Transverse colon (tissue), 4 donors: ENCODE results near the gene ZNF100.

Source experiments
- CTCF ChIP-seq, 5 experiments: fragments of 200-600 bp in 3 of 5; fragments of 450-650 bp in 2 of 5; sonication (generic) in 3 of 5; IDR thresholded peaks; 1 replicate in 2 of 5; 2 replicates in 3 of 5; pipeline ENCODE4 v1.5.1; 2016 to 2017; ENCODE audit warnings: antibody characterized with exemption in 5 of 5, inconsistent platforms in 3 of 5, mild to moderate bottlenecking in 2 of 5, moderate library complexity in 1 of 5
- POLR2A ChIP-seq: fragments of 450-650 bp; IDR thresholded peaks from one replicate; pipeline ENCODE4 v1.6.1; 2016; ENCODE audit warnings: antibody characterized with exemption, mild to moderate bottlenecking, moderate library complexity
- POLR2AphosphoS5 ChIP-seq, 3 donors: sonication (generic); formaldehyde crosslinking; IDR thresholded peaks; one replicate each; pipeline ENCODE4 v1.6.1; 2016; ENCODE audit warnings: antibody characterized with exemption in 3 of 3

GRCh38 chr19:21709464-21709863, 57.9 kb downstream of the ZNF100 start:
- TF ChIP-seq POLR2AphosphoS5 (IDR thresholded peaks at IDR 0.05) (no peak), POLR2A (no peak), CTCF (IDR thresholded peaks at IDR 0.05) (no peak)
